Measurements from ENCODE around the gene ZBTB7C. TPM values are rescaled to one million over a fixed set of nuclear protein-coding genes. Genes with fewer than 3 reads are reported as not detected.

ZBTB7C gene
- total RNA-seq, 1 experiment from 2014 or later: 0.33 TPM

DNA sequence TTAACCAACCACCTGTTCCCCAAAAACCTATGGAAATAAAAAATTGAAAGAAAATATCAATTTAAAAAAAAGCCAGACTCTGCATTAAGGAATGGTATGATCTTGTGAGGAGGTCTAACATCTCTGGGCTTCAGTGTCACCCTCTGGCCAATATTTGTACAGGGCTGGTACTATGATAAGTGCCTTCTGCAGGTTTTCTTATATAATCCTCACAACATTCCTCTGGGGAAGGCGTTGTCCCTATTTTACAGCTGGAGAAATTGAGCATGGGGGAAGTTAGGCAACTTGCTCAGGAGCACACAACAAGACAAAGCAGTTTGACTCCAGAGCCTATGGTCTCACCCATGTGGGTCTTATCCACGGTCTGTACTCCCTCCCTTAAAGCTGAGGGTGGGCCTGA is 86.0 kb downstream of the ZBTB7C start:
- H3K79me2 ChIP-seq (ENCODE audit: insufficient read depth, low read length): no peaks in the 10 kb centered on the region
- no peak for DNase-seq
- Mint-ChIP-seq H3K4me1 (peaks cover 7 to 23% of the 10 kb centered on the region in 2 experiments), H3K27me3 (ENCODE audit: low read depth) (no peaks in the 10 kb centered on the region), H3K36me3 (ENCODE audit: insufficient read depth in 1 of 3, low read depth in 3 of 3) (no peaks in the 10 kb centered on the region), H3K9me3 (no peaks in the 10 kb centered on the region), H3K4me3 (no peak overlapping the region), H3K27ac (no peak overlapping the region)
- H3K4me2 ChIP-seq (ENCODE audit: insufficient read depth, insufficient read length, low read length): no peak overlapping the region
- no peak overlapping the region for H3K18ac ChIP-seq (ENCODE audit: insufficient read length, low read depth, low read length)
- no peaks in the 10 kb centered on the region for H3K79me1 ChIP-seq (ENCODE audit: insufficient read depth, low read depth, low read length, poor library complexity, severe bottlenecking)
- H2AK5ac ChIP-seq (ENCODE audit: insufficient read length, low read length): no peak overlapping the region
- no peak overlapping the region for H3K9ac ChIP-seq (ENCODE audit: extremely low read depth, insufficient read length, low read length)
- H2BK5ac ChIP-seq (ENCODE audit: insufficient read length, low read length): no peak overlapping the region
- no peaks in the 10 kb centered on the region for H3K4me1 ChIP-seq (ENCODE audit: insufficient read depth, low read length)
- H2AFZ ChIP-seq (ENCODE audit: low read length): no peak overlapping the region
- no peak overlapping the region for H2BK120ac ChIP-seq (ENCODE audit: low read depth, low read length, poor library complexity, severe bottlenecking)
- no peak overlapping the region for H2BK15ac ChIP-seq (ENCODE audit: low read depth, low read length)
- H3K4ac ChIP-seq (ENCODE audit: low read depth, low read length): no peak overlapping the region
- no peak overlapping the region for H4K8ac ChIP-seq (replicated peaks; ENCODE audit: insufficient read length, low read depth, low read length)
- WGBS (ENCODE audit: extremely low coverage, insufficient read length, low lambda C conversion rate): no CpG with 5 or more reads among the region's 2 CpGs
- no peak overlapping the region for H2BK20ac ChIP-seq (ENCODE audit: low read depth, low read length, poor library complexity, severe bottlenecking)
- H3K27me3 ChIP-seq (ENCODE audit: insufficient read depth, low read length): no peaks in the 10 kb centered on the region
- no peak overlapping the region for H3T11ph ChIP-seq (ENCODE audit: low read length)
- no peak overlapping the region for H3K14ac ChIP-seq (ENCODE audit: insufficient read depth, low read length)
- no peaks in the 10 kb centered on the region for H3K9me3 ChIP-seq (ENCODE audit: control insufficient read depth, low read depth, low read length)
- H3K23ac ChIP-seq (ENCODE audit: insufficient read length, low read depth, low read length): no peak overlapping the region
- H3K27ac ChIP-seq (ENCODE audit: insufficient read length, low read depth, low read length): no peak overlapping the region
- H3K23me2 ChIP-seq (ENCODE audit: insufficient read length, low read depth, low read length, poor library complexity, severe bottlenecking): no peaks in the 10 kb centered on the region
- H4K91ac ChIP-seq (ENCODE audit: insufficient read length, low read depth, low read length): no peak overlapping the region
- TF ChIP-seq, protein P1, sequence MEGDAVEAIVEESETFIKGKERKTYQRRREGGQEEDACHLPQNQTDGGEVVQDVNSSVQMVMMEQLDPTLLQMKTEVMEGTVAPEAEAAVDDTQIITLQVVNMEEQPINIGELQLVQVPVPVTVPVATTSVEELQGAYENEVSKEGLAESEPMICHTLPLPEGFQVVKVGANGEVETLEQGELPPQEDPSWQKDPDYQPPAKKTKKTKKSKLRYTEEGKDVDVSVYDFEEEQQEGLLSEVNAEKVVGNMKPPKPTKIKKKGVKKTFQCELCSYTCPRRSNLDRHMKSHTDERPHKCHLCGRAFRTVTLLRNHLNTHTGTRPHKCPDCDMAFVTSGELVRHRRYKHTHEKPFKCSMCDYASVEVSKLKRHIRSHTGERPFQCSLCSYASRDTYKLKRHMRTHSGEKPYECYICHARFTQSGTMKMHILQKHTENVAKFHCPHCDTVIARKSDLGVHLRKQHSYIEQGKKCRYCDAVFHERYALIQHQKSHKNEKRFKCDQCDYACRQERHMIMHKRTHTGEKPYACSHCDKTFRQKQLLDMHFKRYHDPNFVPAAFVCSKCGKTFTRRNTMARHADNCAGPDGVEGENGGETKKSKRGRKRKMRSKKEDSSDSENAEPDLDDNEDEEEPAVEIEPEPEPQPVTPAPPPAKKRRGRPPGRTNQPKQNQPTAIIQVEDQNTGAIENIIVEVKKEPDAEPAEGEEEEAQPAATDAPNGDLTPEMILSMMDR (conservative IDR thresholded peaks at IDR 0.05): no peak
- H4K20me1 ChIP-seq (ENCODE audit: control insufficient read depth, insufficient read depth, insufficient read length): no peaks in the 10 kb centered on the region
- H2BK12ac ChIP-seq (ENCODE audit: insufficient read length, low read depth, low read length): no peak overlapping the region
- H4K5ac ChIP-seq (ENCODE audit: insufficient read length, low read depth, low read length): no peak overlapping the region
- H3K56ac ChIP-seq (ENCODE audit: insufficient read length, low read depth, low read length): no peak overlapping the region

Measured in H9 (cell line).